Fibroblast of peridontal ligament (primary cell): ENCODE data around the gene PLEKHA7.

Experiments used
- DNase-seq: peaks from one replicate; pipeline ENCODE4 v3.0.0-alpha.2; 2010; ENCODE audit errors: extremely low read depth

PLEKHA7 gene

GRCh38 chr11:16789560-16790485 lies 224.4 kb downstream of the PLEKHA7 start:
- DNase-seq, result no peak

- no peak for DNase-seq
These were observed 225.2 kb downstream of the PLEKHA7 start for GRCh38 chr11:16789063-16789420.

- DNase-seq, result peak; percentile 65
These were observed 225.8 kb downstream of the PLEKHA7 start for GRCh38 chr11:16788141-16789062.

- DNase-seq, result peak; percentile 39
These were observed 227.0 kb downstream of the PLEKHA7 start for GRCh38 chr11:16787035-16787742.

GRCh38 chr11:16786131-16786530 lies 228.1 kb downstream of the PLEKHA7 start:
- no peak for DNase-seq

GRCh38 chr11:16785520-16786128 lies 228.6 kb downstream of the PLEKHA7 start:
- DNase-seq, result peak; percentile 79

GRCh38 chr11:16784666-16785065 lies 229.5 kb downstream of the PLEKHA7 start:
- no peak for DNase-seq

- no peak for DNase-seq
These were observed 230.1 kb downstream of the PLEKHA7 start for GRCh38 chr11:16784097-16784496.

GRCh38 chr11:16783321-16783801 lies 230.9 kb downstream of the PLEKHA7 start:
- DNase-seq, result no peak

GRCh38 chr11:16781936-16782919 lies 232.0 kb downstream of the PLEKHA7 start:
- DNase-seq, result no peak

GRCh38 chr11:16780698-16781550 lies 233.3 kb downstream of the PLEKHA7 start:
- DNase-seq, result no peak

- no peak for DNase-seq
These were observed 234.1 kb downstream of the PLEKHA7 start for GRCh38 chr11:16780146-16780545.

GRCh38 chr11:16779436-16779835 lies 234.8 kb downstream of the PLEKHA7 start:
- no peak for DNase-seq

GRCh38 chr11:16778876-16779275 lies 235.3 kb downstream of the PLEKHA7 start:
- DNase-seq, result no peak

- DNase-seq, result no peak
These were observed 235.9 kb downstream of the PLEKHA7 start for GRCh38 chr11:16778286-16778685.

GRCh38 chr11:16777613-16777975 lies 236.6 kb downstream of the PLEKHA7 start:
- DNase-seq, result no peak

GRCh38 chr11:16776711-16777612 lies 237.3 kb downstream of the PLEKHA7 start:
- peak; percentile 95 for DNase-seq

GRCh38 chr11:16775614-16776283 lies 238.5 kb downstream of the PLEKHA7 start:
- no peak for DNase-seq
